ENCODE measurements around the gene EDAR.

The EDAR gene

DNA sequence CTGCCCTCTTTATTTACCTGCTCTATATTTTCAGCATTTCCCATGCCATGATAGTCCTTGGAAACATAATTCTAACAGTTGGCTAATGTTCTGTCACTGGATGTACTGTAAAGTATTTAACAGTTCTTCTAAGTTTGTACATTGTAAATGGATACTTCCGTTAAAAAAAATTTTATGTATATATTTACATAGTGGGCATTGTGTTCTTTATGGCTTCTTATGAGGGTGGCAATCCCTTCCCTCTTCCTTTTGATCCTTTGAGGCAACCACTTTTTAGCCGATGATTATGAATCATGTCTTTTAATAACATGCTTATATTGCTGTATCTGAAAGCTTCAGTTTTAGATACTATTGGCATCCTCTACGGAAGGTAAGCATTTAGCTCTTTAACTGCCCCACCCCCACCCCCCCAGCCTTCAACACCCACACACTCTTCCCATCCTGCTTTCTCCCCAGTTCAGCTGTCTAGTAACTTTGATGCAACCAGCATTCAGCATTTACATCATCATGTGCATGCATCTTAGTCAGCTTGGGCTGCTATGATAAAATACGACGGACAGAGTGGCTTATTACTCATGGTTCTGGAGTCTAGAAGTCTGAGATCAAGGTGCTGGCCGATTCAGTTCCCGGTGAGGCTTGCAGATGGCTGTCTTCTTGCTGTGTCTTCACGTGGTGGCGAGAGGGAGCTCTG, 21.0 kb upstream of the EDAR start:
- TF ChIP-seq, protein P1, sequence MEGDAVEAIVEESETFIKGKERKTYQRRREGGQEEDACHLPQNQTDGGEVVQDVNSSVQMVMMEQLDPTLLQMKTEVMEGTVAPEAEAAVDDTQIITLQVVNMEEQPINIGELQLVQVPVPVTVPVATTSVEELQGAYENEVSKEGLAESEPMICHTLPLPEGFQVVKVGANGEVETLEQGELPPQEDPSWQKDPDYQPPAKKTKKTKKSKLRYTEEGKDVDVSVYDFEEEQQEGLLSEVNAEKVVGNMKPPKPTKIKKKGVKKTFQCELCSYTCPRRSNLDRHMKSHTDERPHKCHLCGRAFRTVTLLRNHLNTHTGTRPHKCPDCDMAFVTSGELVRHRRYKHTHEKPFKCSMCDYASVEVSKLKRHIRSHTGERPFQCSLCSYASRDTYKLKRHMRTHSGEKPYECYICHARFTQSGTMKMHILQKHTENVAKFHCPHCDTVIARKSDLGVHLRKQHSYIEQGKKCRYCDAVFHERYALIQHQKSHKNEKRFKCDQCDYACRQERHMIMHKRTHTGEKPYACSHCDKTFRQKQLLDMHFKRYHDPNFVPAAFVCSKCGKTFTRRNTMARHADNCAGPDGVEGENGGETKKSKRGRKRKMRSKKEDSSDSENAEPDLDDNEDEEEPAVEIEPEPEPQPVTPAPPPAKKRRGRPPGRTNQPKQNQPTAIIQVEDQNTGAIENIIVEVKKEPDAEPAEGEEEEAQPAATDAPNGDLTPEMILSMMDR (IDR thresholded peaks at IDR 0.05; ENCODE audit: extremely low read depth, insufficient read depth, missing control alignments): no peak
- DNase-seq (ENCODE audit: low spot score): no peak
- in situ Hi-C loops (cut with MboI; ENCODE audit: low pct_unique_long_range_greater_than_20kb, low sequenced_read_pairs, unreplicated experiment): no loop called here

- TF ChIP-seq, protein P1 (IDR thresholded peaks at IDR 0.05; ENCODE audit: extremely low read depth, insufficient read depth, missing control alignments): no peak
- DNase-seq (ENCODE audit: low spot score): no peak
- in situ Hi-C loops (cut with MboI; ENCODE audit: low pct_unique_long_range_greater_than_20kb, low sequenced_read_pairs, unreplicated experiment): no loop called here
Observed at GRCh38 chr2:109006971-109007370, 18.0 kb upstream of the EDAR start.

DNA sequence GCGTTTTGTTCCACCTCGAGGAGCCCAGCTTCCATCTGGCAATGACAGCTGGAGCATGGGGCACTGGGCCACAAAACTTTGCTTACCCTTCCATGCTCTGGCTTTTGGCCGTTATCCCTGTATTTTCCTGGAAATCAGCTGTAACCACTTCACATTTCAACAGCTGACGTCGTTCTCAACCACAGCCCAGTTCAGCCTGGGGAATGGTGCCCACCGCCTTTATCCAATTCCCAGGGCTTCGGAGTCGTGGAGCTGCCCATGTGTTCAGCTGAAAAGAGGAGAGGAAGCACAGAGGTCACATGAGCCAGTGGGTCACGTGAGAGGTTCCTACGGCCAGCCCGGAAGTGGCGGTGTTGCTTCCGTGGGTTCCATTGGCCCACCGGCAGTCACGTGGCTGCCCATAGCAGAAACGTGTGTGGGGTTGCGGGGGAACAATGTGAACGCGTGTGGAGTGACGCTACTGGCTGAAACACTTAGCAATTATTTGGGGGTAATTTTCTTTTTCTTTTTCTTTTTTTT, 16.7 kb upstream of the EDAR start:
- TF ChIP-seq, protein P1 (IDR thresholded peaks at IDR 0.05; ENCODE audit: extremely low read depth, insufficient read depth, missing control alignments): no peak
- in situ Hi-C loops (cut with MboI; ENCODE audit: low pct_unique_long_range_greater_than_20kb, low sequenced_read_pairs, unreplicated experiment): no loop called here
- DNase-seq (ENCODE audit: low spot score): no peak

DNA sequence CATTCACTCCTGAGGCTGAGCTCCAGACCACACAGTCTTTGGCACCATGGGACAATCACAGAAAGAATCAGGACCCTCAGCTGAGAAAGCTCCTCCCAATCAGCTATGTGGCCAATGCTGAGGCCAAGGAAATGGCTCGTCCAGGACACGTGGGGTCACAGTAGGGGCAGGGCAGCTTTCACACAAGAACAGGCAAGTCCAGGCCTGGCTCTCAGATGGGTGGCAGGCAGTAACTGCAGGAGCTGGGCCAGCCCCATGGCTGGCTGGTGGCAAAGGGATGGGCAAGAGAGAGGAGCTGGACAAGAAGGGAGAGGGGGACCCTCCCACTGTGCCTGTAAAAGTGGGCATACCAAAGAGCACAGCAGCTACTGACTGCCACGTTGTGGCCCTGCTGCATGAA, 12.2 kb upstream of the EDAR start:
- no peak for DNase-seq (ENCODE audit: low spot score)
- in situ Hi-C loops (cut with MboI; ENCODE audit: low pct_unique_long_range_greater_than_20kb, low sequenced_read_pairs, unreplicated experiment): no loop called here
- TF ChIP-seq, protein P1 (IDR thresholded peaks at IDR 0.05; ENCODE audit: extremely low read depth, insufficient read depth, missing control alignments): no peak

DNA sequence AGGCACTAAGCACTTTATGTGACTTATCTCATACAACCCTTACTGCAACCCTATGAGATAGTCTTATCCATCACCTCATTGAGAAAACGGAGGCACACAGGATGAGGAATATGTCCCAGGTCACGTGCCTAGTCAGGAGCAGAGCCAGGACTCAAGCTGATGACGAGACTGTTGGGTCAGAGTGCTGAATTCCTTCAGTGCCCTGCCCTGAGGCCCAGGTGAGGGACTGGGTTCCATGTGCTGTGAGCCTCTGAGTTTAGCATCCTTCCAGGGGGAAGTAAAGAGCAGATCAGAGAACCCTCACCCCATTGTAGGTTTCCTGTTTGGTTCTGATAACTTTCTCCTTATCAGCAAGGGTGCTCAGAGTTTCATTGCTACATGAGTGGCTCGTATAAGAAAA, 11.7 kb upstream of the EDAR start:
- in situ Hi-C loops (cut with MboI; ENCODE audit: low pct_unique_long_range_greater_than_20kb, low sequenced_read_pairs, unreplicated experiment): no loop called here

DNA sequence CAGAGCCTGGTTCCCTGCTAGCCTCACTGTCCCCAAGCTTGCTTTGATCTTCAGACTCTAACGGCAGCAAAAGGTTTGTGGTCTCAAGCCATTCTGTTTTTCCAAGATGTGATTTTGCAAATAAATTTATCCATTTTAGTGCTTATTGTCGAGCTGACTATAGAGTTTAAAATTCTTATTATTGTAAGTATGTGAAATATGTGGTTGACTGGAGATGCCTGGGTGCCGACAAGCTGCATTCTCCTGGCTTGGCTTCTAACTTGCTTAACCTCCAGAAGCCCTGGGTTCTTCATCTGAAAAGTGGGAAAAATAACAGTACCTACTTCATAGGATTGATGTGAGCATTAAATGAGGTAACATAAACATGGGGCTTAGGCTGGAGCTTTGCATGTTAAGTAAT, 9.9 kb upstream of the EDAR start:
- no peak for DNase-seq (ENCODE audit: low spot score)
- TF ChIP-seq, protein P1 (IDR thresholded peaks at IDR 0.05; ENCODE audit: extremely low read depth, insufficient read depth, missing control alignments): no peak
- in situ Hi-C loops (cut with MboI; ENCODE audit: low pct_unique_long_range_greater_than_20kb, low sequenced_read_pairs, unreplicated experiment): no loop called here

More for the DNA sequence above, 11.7 kb upstream of the EDAR start:
- TF ChIP-seq, protein P1 (IDR thresholded peaks at IDR 0.05; ENCODE audit: extremely low read depth, insufficient read depth, missing control alignments): no peak
- DNase-seq (ENCODE audit: low spot score): no peak
